Activated CD8-positive, alpha-beta T cell treated with anti-CD3 and anti-CD28 coated beads, Interleukin-2, amount 10 ng/mL, durations not matched to agents 7 days and 5 days (primary cell): ENCODE data around the gene PEX10. TPM values are rescaled to one million over a fixed set of nuclear protein-coding genes. Genes with fewer than 3 reads are reported as not detected.

Experiments used
- ATAC-seq: fragments of 150-1000 bp; cut with Tn5 transposase; one replicate; pipeline ENCODE4 v1.10.0; 2021; ENCODE audit warnings: moderate library complexity
- CTCF ChIA-PET: fragments of 350-600 bp; sonication (Branson Sonifier 250); formaldehyde crosslinking; loops from one replicate; lab custom pipeline; 2021; ENCODE audit warnings: antibody characterized with exemption; lab: Charles Lee
- POLR2A ChIA-PET: fragments of 350-600 bp; sonication (Branson Sonifier 250); formaldehyde crosslinking; loops from one replicate; lab custom pipeline; 2021; ENCODE audit warnings: antibody characterized with exemption; lab: Charles Lee
- DNase-seq: peaks from one replicate; pipeline ENCODE4 v3.0.0-alpha.2; 2020
- H3K27ac Mint-ChIP-seq: one replicate; pipeline ENCODE4 v1.8.0; 2021; ENCODE audit warnings: mild to moderate bottlenecking, mixed read lengths
- H3K27me3 Mint-ChIP-seq: one replicate; pipeline ENCODE4 v1.8.0; 2021; ENCODE audit warnings: low read depth, mixed read lengths
- H3K36me3 Mint-ChIP-seq: one replicate; pipeline ENCODE4 v1.8.0; 2021; ENCODE audit warnings: low read depth, mixed read lengths
- H3K4me1 Mint-ChIP-seq: one replicate; pipeline ENCODE4 v1.8.0; 2021; ENCODE audit warnings: low read depth, mixed read lengths
- H3K4me3 Mint-ChIP-seq: one replicate; pipeline ENCODE4 v1.8.0; 2021; ENCODE audit warnings: mild to moderate bottlenecking, mixed read lengths
- H3K9me3 Mint-ChIP-seq: one replicate; pipeline ENCODE4 v1.8.0; 2022; ENCODE audit warnings: mixed read lengths; ENCODE audit not compliant: insufficient read depth
- total RNA-seq, 2 experiments: library from RNA; stranded (reverse); gene quantifications; one replicate each; pipeline ENCODE4 v1.2.3, GENCODE V29; 2021

PEX10 gene
- total RNA-seq, 2 experiments from 2014 or later: 10.3 to 12.3 TPM

DNA sequence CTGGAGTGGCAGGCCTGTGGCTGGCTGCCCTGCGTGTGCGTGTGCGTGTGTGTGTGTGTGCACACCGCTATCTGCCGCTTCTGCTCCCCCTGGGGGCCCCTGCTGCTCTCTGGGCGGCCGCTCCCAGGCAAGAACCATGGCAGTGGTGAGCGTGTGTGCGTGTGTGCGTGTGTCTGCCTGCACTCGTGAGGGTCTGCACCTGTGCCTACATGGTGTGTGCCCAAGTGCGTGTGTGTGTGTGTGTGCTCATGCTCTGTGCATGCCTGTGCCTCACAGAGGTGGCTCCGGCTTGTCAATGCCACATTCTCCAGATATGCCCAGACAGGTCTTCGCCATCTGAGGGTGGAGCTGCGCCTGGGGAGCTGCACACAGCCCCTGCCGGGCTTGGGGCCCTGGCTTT is 18.7 kb upstream of the PEX10 start:
- Mint-ChIP-seq H3K9me3 (no peaks in the 10 kb centered on the region), H3K27me3 (no peaks in the 10 kb centered on the region), H3K4me3 (no peak overlapping the region), H3K27ac (no peak overlapping the region), H3K4me1 (peaks cover 3% of the 10 kb centered on the region), H3K36me3 (no peaks in the 10 kb centered on the region)
- no peak for DNase-seq
- ATAC-seq: no peak
- CTCF ChIA-PET: interaction anchor here (1.2 to 2.0 kb wide), 2 partner anchors 18 to 116 kb away, joined by 3 to 4 read pairs; no protein-coding TSS in a partner anchor
- POLR2A ChIA-PET: interaction anchor here (0.8 kb wide), 1 partner anchor 93 kb away, joined by 3 read pairs; no protein-coding TSS in a partner anchor

DNA sequence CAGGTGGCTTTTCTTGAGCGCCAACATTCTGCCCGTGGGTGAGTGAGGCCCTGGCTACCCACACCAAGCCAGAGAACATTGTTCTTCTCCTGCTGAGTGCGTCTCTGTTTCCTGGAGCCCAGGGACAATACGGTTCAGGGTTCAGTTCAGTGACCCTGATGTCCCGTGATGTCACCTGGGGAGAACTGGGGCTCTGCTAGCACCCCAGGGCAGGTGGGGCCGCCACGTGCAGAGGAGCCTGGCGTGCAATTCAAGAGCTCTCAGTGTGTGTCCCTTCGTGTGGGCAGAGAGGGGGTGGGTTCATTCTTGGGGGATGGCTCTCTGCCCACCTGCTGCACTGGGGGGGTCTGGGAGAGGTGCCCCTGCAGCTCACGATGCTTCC is 18.2 kb upstream of the PEX10 start:
- no peaks in the 10 kb centered on the region for H3K9me3 Mint-ChIP-seq
- DNase-seq: no peak
- H3K4me1 Mint-ChIP-seq: peaks cover 3% of the 10 kb centered on the region
- ATAC-seq: no peak
- no peak overlapping the region for H3K27ac Mint-ChIP-seq
- H3K36me3 Mint-ChIP-seq: no peaks in the 10 kb centered on the region
- ChIA-PET CTCF (interaction anchor here (1.2 to 2.0 kb wide), 3 partner anchors 14 to 117 kb away, joined by 3 to 8 read pairs (median 4); no protein-coding TSS in a partner anchor), POLR2A (interaction anchor here (0.8 kb wide), 1 partner anchor 93 kb away, joined by 3 read pairs; no protein-coding TSS in a partner anchor)
- no peak overlapping the region for H3K4me3 Mint-ChIP-seq
- H3K27me3 Mint-ChIP-seq: no peaks in the 10 kb centered on the region

DNA sequence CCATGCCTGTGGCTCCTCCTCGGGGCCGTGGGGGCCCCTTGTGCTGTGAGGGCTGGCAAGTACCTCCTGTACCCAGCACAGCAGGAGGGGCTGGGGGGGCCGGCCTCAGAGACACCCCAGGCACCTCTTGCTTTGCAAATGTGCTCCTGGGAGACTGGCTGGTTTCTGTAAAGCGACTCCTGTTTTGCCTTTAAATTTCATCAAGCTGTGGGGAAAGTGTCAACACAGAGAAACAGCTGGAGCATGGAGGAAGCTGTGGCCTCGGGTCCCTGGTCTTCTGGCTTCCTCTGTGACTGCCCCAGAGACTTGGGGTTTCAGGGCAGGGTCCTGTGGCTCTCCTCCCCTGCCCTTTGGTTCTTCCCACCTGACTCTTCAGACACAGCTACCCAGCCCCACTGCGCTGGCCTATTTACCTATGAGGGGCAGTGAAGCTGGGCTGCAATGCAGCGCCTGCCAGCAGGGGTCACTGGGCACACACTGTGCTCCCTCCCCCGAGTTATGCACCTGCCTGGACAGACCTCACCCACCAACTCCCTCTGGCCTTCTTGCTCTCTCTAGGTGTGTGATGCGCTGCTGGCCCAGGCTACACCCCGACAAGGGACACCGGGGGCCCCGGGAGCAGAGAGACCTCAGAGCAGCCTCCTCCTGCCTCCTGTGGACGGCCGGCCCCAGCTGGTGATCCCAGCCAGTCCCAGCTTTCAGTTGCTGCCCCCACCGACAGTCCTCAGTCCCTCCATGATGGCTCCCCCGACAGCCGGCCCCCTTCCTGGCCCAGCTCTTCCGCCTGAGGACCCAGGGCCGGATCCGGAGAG is 17.6 kb upstream of the PEX10 start:
- no peaks in the 10 kb centered on the region for H3K9me3 Mint-ChIP-seq
- ChIA-PET POLR2A (interaction anchor here (0.8 kb wide), 1 partner anchor 94 kb away, joined by 3 read pairs; no protein-coding TSS in a partner anchor), CTCF (interaction anchor here (0.9 to 2.0 kb wide), 4 partner anchors 14 to 117 kb away, joined by 3 to 8 read pairs (median 4); no protein-coding TSS in a partner anchor)
- ATAC-seq (peak; percentile 44), DNase-seq (peak; percentile 34)
- H3K27ac Mint-ChIP-seq: no peak overlapping the region
- no peaks in the 10 kb centered on the region for H3K27me3 Mint-ChIP-seq
- peaks cover 3% of the 10 kb centered on the region for H3K4me1 Mint-ChIP-seq
- H3K4me3 Mint-ChIP-seq: no peak overlapping the region
- no peaks in the 10 kb centered on the region for H3K36me3 Mint-ChIP-seq

DNA sequence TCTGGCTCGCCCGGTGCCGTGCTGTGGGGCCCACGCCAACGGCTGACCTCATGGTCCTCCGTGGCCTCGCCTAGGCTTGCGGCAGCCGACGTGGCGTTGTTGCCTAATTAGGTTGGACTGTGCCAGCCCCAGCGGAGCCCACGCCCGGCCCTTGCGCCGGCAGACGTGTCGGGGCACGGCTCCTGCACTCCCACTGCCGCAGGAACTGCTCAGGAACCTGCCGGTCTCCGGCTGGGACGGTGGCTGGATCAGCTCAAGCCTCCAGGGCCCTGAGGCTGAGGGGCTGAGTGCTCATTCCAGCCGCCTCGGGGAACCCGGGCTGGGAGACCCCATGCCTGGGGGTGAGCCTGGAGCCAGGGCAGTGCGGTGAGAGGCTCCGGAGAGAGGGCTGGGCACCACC is 16.1 kb upstream of the PEX10 start:
- Mint-ChIP-seq H3K27me3 (no peaks in the 10 kb centered on the region), H3K9me3 (no peaks in the 10 kb centered on the region), H3K4me3 (no peak overlapping the region), H3K4me1 (peaks cover 3% of the 10 kb centered on the region), H3K36me3 (no peaks in the 10 kb centered on the region), H3K27ac (no peak overlapping the region)
- ATAC-seq (no peak), DNase-seq (no peak)
- ChIA-PET CTCF (no interaction called here), POLR2A (no interaction called here)

DNA sequence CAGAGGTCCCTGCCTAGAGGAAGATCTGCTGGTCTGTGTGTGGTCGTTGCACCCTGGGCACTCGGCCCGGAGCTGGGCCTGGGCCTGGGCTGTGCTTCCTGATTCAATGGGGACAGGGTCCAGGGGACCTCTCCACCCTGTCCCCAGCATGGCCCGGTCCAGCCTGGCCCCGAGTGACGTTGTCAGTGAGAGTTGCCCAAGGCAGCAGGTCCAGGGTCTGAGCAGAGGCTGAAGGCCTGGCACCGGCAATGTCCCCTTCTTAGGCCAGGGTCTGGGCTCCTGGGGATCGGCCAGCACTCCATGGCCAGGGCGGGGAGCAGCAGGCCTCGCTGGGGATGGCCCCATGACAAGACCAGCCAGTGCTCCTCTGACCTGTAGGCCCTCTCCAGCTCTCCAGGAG is 15.6 kb upstream of the PEX10 start:
- no peaks in the 10 kb centered on the region for H3K27me3 Mint-ChIP-seq
- DNase-seq (no peak), ATAC-seq (no peak)
- no peak overlapping the region for H3K27ac Mint-ChIP-seq
- ChIA-PET POLR2A (no interaction called here), CTCF (no interaction called here)
- peaks cover 3% of the 10 kb centered on the region for H3K4me1 Mint-ChIP-seq
- no peaks in the 10 kb centered on the region for H3K36me3 Mint-ChIP-seq
- no peaks in the 10 kb centered on the region for H3K9me3 Mint-ChIP-seq
- H3K4me3 Mint-ChIP-seq: no peak overlapping the region

DNA sequence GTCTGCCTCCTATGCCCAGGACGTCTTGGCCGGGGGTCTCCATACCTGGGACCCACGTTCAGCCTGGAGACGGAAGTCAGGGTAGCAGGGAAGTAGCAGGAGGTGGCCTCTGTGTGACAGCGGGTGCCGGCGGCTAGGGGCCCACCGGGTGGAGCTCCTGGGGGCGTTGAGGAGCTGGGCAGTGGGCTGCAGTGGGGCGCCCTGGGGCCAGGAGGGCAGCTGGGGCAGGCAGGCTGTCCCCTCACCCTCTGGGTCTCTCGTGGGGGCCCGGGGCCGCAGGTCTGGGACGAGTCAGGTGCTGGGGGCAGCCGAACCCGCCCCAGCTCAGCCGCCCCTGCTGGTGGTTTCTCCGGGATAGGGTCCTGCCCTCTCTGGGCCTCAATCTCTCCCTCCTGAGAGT is 14.7 kb upstream of the PEX10 start:
- H3K27ac Mint-ChIP-seq: no peak overlapping the region
- peaks cover 3% of the 10 kb centered on the region for H3K4me1 Mint-ChIP-seq
- no peak overlapping the region for H3K4me3 Mint-ChIP-seq
- DNase-seq: no peak
- ATAC-seq: no peak
- H3K27me3 Mint-ChIP-seq: no peaks in the 10 kb centered on the region
- ChIA-PET POLR2A (no interaction called here), CTCF (no interaction called here)
- H3K9me3 Mint-ChIP-seq: no peaks in the 10 kb centered on the region
- no peaks in the 10 kb centered on the region for H3K36me3 Mint-ChIP-seq

DNA sequence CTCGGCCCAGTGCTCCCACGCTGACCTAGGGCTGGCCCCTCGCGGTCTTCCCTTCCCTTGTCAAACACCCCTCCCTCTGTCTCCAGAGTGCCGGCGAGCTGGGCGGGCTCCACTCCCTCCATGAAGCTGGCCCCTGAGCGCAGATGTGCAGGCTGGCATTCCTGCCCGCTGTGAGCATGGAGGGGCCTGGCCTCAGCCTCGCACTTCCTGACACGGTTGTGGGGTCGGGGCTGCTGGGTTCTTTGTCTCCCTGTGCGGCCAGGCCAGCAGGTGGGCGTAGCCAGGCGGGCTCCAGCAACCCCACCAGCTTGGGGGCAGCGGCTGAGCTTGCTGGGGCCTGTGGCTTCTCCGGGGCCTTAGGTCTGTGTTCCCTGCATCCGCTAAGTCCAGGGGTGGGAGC is 14.2 kb upstream of the PEX10 start:
- Mint-ChIP-seq H3K4me3 (no peak overlapping the region), H3K27me3 (no peaks in the 10 kb centered on the region), H3K4me1 (peaks cover 3% of the 10 kb centered on the region), H3K36me3 (no peaks in the 10 kb centered on the region), H3K27ac (no peak overlapping the region), H3K9me3 (no peaks in the 10 kb centered on the region)
- ChIA-PET POLR2A (no interaction called here), CTCF (no interaction called here)
- ATAC-seq (no peak), DNase-seq (no peak)

DNA sequence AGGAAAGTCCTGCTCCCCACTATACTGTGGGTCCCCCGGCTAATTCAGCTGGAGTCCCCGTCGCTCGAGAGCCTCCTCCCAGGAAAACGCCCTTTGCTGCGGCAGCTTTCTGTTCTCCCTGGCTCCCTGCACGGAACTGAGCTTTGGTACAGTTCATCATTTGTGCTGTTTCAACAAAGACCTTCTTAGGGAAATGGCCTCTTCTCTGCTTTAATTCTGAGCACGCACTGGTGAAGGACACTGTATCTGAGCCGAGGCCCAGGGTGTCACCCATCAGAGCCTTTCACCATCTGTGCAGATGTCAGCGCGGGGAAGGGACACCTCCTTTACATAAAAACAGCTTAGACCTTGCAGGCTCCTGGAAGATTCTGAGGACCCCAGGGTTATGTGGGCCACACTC is 13.5 kb upstream of the PEX10 start:
- no peak for ATAC-seq
- Mint-ChIP-seq H3K4me1 (peaks cover 3% of the 10 kb centered on the region), H3K36me3 (no peaks in the 10 kb centered on the region), H3K4me3 (no peak overlapping the region), H3K9me3 (no peaks in the 10 kb centered on the region), H3K27me3 (no peaks in the 10 kb centered on the region), H3K27ac (no peak overlapping the region)
- ChIA-PET CTCF (no interaction called here), POLR2A (interaction anchor here (0.6 kb wide), 1 partner anchor 75 kb away, joined by 3 read pairs; no protein-coding TSS in a partner anchor)
- no peak for DNase-seq

DNA sequence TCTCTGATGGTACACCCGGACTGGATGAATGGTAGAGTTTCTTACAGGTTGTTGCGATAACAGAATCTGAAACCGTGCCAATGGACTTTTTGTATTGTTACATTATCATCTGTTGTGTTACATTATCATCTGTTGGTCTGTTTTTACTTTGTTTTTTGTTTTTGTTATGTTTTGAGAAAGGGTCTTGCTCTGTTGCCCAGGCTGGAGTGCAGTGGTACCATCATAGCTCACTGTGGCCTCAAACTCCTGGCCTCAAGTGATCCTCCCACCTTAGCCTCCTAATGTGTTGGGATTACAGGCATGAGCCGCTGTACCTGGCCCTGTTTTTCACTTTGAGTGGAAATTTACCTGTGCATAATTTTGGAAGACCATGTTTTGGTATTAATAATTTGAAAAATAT is 10.2 kb upstream of the PEX10 start:
- Mint-ChIP-seq H3K4me3 (no peak overlapping the region), H3K9me3 (no peaks in the 10 kb centered on the region), H3K4me1 (peaks cover 7% of the 10 kb centered on the region), H3K27me3 (no peaks in the 10 kb centered on the region), H3K27ac (no peak overlapping the region), H3K36me3 (no peaks in the 10 kb centered on the region)
- DNase-seq: no peak
- ChIA-PET POLR2A (no interaction called here), CTCF (no interaction called here)
- ATAC-seq: no peak

DNA sequence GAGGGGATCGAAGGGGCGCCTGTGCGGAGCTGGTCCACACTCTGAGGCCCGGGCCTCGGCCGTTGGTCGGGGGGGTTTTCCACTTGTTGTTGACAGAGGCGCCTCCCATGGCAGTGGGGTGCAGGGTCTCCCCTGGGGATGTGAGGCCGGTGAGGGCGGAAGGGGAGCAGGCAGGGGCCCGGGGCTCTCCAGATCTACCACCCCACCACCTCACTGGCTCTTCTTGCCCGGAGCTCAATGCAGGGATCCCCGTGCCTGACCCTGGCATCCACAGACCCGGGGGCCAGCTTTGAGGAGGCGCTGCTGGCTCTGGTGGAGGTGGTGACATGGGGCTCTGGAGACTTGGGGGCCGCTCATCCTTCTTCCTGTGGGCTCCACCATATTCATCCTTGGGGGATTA is 7.1 kb upstream of the PEX10 start:
- ChIA-PET CTCF (no interaction called here), POLR2A (no interaction called here)
- H3K27me3 Mint-ChIP-seq: no peaks in the 10 kb centered on the region
- peak overlapping the region; percentile 47 for H3K27ac Mint-ChIP-seq
- DNase-seq: no peak
- no peak for ATAC-seq
- peaks cover 29% of the 10 kb centered on the region for H3K4me1 Mint-ChIP-seq
- no peaks in the 10 kb centered on the region for H3K9me3 Mint-ChIP-seq
- H3K4me3 Mint-ChIP-seq: no peak overlapping the region
- H3K36me3 Mint-ChIP-seq: peaks cover 6% of the 10 kb centered on the region

DNA sequence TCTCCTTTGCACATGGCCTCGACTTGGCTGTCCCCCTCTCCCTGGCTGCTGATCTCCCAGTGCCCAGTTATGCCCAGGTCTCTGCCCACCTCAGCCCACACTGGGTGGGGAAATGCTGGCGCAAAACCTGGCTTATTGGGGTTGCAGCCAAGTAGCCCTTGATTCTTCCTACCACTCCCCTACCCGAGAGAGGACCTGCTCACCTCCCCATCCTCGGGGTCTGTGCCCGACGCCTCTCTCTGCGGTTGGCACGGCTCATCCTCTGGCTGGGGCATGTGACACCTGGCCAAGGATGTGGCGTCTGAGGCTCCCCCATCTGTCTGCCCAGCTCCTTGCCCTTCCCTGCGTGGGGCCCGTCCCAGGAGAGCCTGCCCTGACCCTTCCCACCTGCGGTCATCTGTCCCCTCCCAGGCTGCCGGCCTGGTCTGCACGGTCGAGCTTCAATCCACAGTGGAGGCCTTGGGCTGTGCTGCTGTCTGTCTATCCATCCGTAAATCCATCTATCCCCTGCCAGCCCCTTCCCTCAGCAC is 6.5 kb upstream of the PEX10 start:
- H3K4me3 Mint-ChIP-seq: no peak overlapping the region
- ChIA-PET POLR2A (no interaction called here), CTCF (no interaction called here)
- H3K27me3 Mint-ChIP-seq: no peaks in the 10 kb centered on the region
- H3K36me3 Mint-ChIP-seq: peaks cover 8% of the 10 kb centered on the region
- peaks cover 35% of the 10 kb centered on the region for H3K4me1 Mint-ChIP-seq
- DNase-seq (no peak), ATAC-seq (no peak)
- H3K9me3 Mint-ChIP-seq: no peaks in the 10 kb centered on the region
- H3K27ac Mint-ChIP-seq: peak overlapping the region; percentile 47

DNA sequence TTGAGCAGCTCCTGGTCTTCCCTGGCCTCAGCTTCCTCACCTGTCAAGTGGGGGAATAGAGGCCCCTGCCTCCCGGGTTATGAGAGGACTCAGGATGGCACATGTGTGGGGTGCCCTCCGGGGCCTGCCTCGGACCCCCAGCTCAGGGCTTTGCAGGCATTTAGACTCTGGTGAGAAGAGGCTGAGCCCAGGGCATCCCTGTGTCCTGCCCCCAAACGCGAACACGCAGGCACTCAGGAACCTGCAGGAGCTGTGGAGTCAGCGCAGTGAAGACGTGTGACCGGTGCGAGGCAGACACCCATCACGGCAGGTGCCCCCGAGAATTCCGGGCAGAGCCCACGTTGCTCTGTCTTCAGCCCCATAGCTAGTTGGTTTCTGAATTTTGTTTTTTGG is 5.5 kb upstream of the PEX10 start:
- H3K36me3 Mint-ChIP-seq: peaks cover 8% of the 10 kb centered on the region
- POLR2A ChIA-PET: no interaction called here
- H3K9me3 Mint-ChIP-seq: no peaks in the 10 kb centered on the region
- H3K4me3 Mint-ChIP-seq: no peak overlapping the region
- H3K27me3 Mint-ChIP-seq: no peaks in the 10 kb centered on the region
- no peak overlapping the region for H3K27ac Mint-ChIP-seq
- ATAC-seq (no peak), DNase-seq (no peak)
- peaks cover 37% of the 10 kb centered on the region for H3K4me1 Mint-ChIP-seq
- CTCF ChIA-PET: interaction anchor here (0.7 to 1.6 kb wide), 2 partner anchors 130 to 373 kb away, joined by 3 to 5 read pairs; no protein-coding TSS in a partner anchor
